ENCODE data around the gene SDHAF4. TPM values are rescaled to one million over a fixed set of nuclear protein-coding genes. Genes with fewer than 3 reads are reported as not detected.
"Not testable (repeated sequence)": the region's sequence is repeated elsewhere in the genome, so short reads cannot be mapped to it uniquely, and the experiment has no call there.

SDHAF4 gene
- total and polyA plus RNA-seq, 2 experiments from 2014 or later = 10.9 to 12.1 TPM

DNA sequence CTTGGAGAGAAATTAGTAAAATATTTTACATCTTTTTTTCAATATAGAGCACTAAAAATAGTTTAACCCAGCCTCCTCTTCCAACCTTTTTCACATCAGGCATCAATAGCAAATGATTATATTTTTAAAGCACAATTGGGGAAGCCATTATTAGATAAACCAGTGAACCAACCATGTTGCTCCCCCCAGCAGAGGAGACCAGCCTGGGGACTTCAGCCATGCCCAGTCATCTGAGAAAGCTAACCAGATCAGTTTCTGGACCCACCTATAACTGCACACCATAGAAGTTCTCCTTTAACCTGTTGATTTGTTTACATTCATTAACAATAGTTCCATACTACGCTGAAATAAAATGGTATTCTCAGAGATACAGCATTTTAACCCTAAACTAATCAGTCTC lies 13.8 kb upstream of the SDHAF4 start:
- WGBS, 2 experiments (ENCODE audit: low coverage in 1 of 2, low lambda C conversion rate in 2 of 2, missing lambda C conversion rate in 2 of 2) = 100% methylated on average over 1 of the region's 1 CpG
- in situ Hi-C loops (cut with MboI) = loop anchor here (10.0 kb wide), 1 partner anchor 132 kb away; no protein-coding TSS in a partner anchor
- Histone ChIP-seq H3K4me2 (ENCODE audit: unreplicated experiment) (no peak overlapping the region), H3K27ac (no peak overlapping the region), H3K27me3 (replicated peaks; ENCODE audit: insufficient read depth) (no peaks in the 10 kb centered on the region), H3K4me1 (ENCODE audit: insufficient read depth) (no peaks in the 10 kb centered on the region), H3K79me2 (ENCODE audit: insufficient read depth) (no peaks in the 10 kb centered on the region), H4K20me1 (ENCODE audit: insufficient read depth) (no peaks in the 10 kb centered on the region), H2AFZ (no peak overlapping the region), H3K9me3 (ENCODE audit: low read depth) (no peaks in the 10 kb centered on the region), H3K36me3 (ENCODE audit: low read depth) (no peaks in the 10 kb centered on the region), H3F3A (ENCODE audit: insufficient read depth) (no peaks in the 10 kb centered on the region), H3K9ac (no peak overlapping the region), H3K9me2 (ENCODE audit: insufficient read depth) (no peaks in the 10 kb centered on the region), H3K4me3 (no peak overlapping the region)
- DNase-seq = no peak
- TF ChIP-seq EZH2phosphoT487 (IDR thresholded peaks at IDR 0.05; ENCODE audit: insufficient read depth, low read depth) (no peak), EZH2 (IDR thresholded peaks at IDR 0.05; ENCODE audit: insufficient read depth, poor library complexity, severe bottlenecking) (no peak)

DNA sequence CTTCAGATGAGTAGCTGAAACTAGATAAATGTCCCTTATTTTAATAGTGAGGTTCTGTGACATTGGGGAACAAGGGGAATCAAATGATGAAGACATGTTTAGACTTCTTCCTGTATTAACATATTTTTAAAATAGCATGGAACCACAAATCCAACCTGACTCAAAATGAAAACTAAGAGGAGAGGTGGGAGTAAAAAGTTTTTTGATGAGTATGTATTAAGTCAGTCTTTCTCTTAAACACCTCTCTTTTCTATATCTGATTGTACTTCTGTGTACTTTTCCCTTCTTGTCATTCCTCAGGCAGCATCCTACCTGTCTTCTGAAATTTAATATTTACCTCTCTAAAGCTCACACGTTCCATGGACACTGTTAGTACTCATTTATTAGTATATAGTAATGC lies 8.7 kb upstream of the SDHAF4 start:
- Histone ChIP-seq H3K4me2 (ENCODE audit: unreplicated experiment) (no peak overlapping the region), H3K36me3 (ENCODE audit: low read depth) (no peaks in the 10 kb centered on the region), H3K27me3 (replicated peaks; ENCODE audit: insufficient read depth) (no peaks in the 10 kb centered on the region), H3K9me2 (ENCODE audit: insufficient read depth) (no peaks in the 10 kb centered on the region), H2AFZ (no peak overlapping the region), H3K9me3 (ENCODE audit: low read depth) (no peaks in the 10 kb centered on the region), H3K9ac (no peak overlapping the region), H3K4me1 (ENCODE audit: insufficient read depth) (no peaks in the 10 kb centered on the region), H3K27ac (no peak overlapping the region), H3K4me3 (no peak overlapping the region), H4K20me1 (ENCODE audit: insufficient read depth) (no peaks in the 10 kb centered on the region), H3K79me2 (ENCODE audit: insufficient read depth) (no peaks in the 10 kb centered on the region), H3F3A (ENCODE audit: insufficient read depth) (no peaks in the 10 kb centered on the region)
- in situ Hi-C loops (cut with MboI) = loop anchor here (10.0 kb wide), 1 partner anchor 127 kb away; no protein-coding TSS in a partner anchor
- 52 to 54% methylated on average over 1 of the region's 1 CpG for WGBS, 2 experiments (ENCODE audit: low coverage in 1 of 2, low lambda C conversion rate in 2 of 2, missing lambda C conversion rate in 2 of 2)
- no peak for DNase-seq
- no peak for TF ChIP-seq EZH2phosphoT487 (IDR thresholded peaks at IDR 0.05; ENCODE audit: insufficient read depth, low read depth)
- TF ChIP-seq EZH2 (IDR thresholded peaks at IDR 0.05; ENCODE audit: insufficient read depth, poor library complexity, severe bottlenecking) = no peak

DNA sequence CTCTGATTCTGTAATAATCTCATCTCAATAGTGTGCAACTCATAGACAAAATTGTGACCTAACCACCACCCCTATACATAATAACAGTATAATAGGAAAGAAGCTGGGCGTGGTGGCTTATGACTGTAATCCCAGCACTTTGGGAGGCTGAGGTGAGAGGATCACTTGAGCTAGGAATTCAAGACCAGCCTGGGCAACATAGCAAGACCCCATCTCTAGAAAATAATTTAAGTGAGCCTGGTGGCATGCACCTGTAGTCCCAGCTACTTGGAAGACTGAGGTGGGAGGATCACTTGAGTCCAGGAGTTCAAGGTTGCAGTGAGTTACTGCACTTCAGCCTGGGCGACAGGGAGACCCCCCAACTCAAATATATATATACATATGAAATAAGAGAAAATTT lies 4.3 kb upstream of the SDHAF4 start:
- H3K9me3 ChIP-seq (ENCODE audit: low read depth); H3K9me2 ChIP-seq (ENCODE audit: insufficient read depth); DNase-seq; H3K9ac ChIP-seq; H3K4me3 ChIP-seq; H3F3A ChIP-seq (ENCODE audit: insufficient read depth); H3K27me3 ChIP-seq (replicated peaks; ENCODE audit: insufficient read depth); H3K36me3 ChIP-seq (ENCODE audit: low read depth); H3K4me2 ChIP-seq (ENCODE audit: unreplicated experiment); H3K27ac ChIP-seq; H3K4me1 ChIP-seq (ENCODE audit: insufficient read depth); H2AFZ ChIP-seq; H4K20me1 ChIP-seq (ENCODE audit: insufficient read depth); in situ Hi-C loops (cut with MboI); H3K79me2 ChIP-seq (ENCODE audit: insufficient read depth): not testable (repeated sequence)
- 48 to 61% methylated on average over 2 of the region's 2 CpGs for whole genome bisulfite sequencing, 2 experiments (ENCODE audit: low coverage in 1 of 2, low lambda C conversion rate in 2 of 2, missing lambda C conversion rate in 2 of 2)

DNA sequence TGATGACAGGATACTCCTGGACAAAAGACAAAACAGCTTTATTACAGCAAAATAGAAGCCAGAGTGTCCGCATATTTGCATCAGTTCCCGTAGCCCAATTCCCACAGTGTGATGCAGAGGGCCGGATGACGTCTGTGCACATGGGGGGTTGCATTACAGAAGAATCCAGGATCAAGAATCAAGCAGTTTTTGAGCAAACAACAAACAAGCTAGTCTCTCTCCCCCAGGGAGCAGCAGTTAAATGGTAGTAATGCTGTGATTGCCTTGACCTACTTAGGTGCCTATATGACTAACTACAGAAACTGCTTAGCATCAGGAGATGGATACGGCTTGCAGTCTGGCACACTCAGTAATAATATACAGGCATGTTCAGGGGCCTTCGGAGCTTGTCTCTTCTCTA lies 3.2 kb upstream of the SDHAF4 start:
- Histone ChIP-seq H3K4me3 (no peak overlapping the region), H3K9me3 (ENCODE audit: low read depth) (no peaks in the 10 kb centered on the region), H3K79me2 (ENCODE audit: insufficient read depth) (peaks cover 18% of the 10 kb centered on the region), H3K9me2 (ENCODE audit: insufficient read depth) (no peaks in the 10 kb centered on the region), H3K36me3 (ENCODE audit: low read depth) (no peaks in the 10 kb centered on the region), H2AFZ (no peak overlapping the region), H3K4me2 (ENCODE audit: unreplicated experiment) (no peak overlapping the region), H4K20me1 (ENCODE audit: insufficient read depth) (no peaks in the 10 kb centered on the region), H3K9ac (no peak overlapping the region), H3K4me1 (ENCODE audit: insufficient read depth) (0 out of 2 replicates have a peak, but pooled peaks cover 9% of the 10 kb centered on the region), H3F3A (ENCODE audit: insufficient read depth) (no peaks in the 10 kb centered on the region), H3K27ac (no peak overlapping the region), H3K27me3 (replicated peaks; ENCODE audit: insufficient read depth) (no peaks in the 10 kb centered on the region)
- in situ Hi-C loops (cut with MboI) = no loop called here
- DNase-seq = peak; percentile 50
- WGBS, 2 experiments (ENCODE audit: low coverage in 1 of 2, low lambda C conversion rate in 2 of 2, missing lambda C conversion rate in 2 of 2) = 43% methylated on average over 6 of the region's 6 CpGs
- no peak for TF ChIP-seq EZH2phosphoT487 (IDR thresholded peaks at IDR 0.05; ENCODE audit: insufficient read depth, low read depth)
- TF ChIP-seq EZH2 (IDR thresholded peaks at IDR 0.05; ENCODE audit: insufficient read depth, poor library complexity, severe bottlenecking) = no peak

DNA sequence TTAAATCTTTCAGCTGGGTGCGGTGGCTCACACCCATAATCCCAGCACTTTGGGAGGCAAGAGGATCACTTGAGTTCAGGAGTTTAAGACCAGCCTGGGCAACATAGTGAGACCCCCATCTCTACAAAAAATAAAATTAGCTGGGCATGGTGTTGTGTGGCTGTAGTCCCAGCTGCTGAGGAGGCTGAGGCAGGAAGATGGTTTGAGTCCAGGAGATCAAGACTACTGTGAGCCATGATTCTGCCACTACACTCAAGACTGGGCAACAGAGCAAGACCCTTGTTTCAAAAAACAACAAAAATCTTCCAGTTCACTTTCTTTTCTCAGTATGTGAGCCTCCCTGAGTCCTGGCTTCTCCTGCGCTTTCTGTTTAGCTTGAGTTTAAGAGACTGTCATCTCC lies 7.9 kb downstream of the SDHAF4 start:
- Histone ChIP-seq H3F3A (ENCODE audit: insufficient read depth) (no peaks in the 10 kb centered on the region), H3K4me3 (no peak overlapping the region), H3K9ac (no peak overlapping the region), H2AFZ (no peak overlapping the region), H3K27ac (no peak overlapping the region), H3K9me3 (ENCODE audit: low read depth) (no peaks in the 10 kb centered on the region), H3K79me2 (ENCODE audit: insufficient read depth) (0 out of 2 replicates have a peak, but pooled peaks cover 4% of the 10 kb centered on the region), H3K4me1 (ENCODE audit: insufficient read depth) (no peaks in the 10 kb centered on the region), H3K4me2 (ENCODE audit: unreplicated experiment) (no peak overlapping the region), H3K27me3 (replicated peaks; ENCODE audit: insufficient read depth) (no peaks in the 10 kb centered on the region), H3K36me3 (ENCODE audit: low read depth) (no peaks in the 10 kb centered on the region), H3K9me2 (ENCODE audit: insufficient read depth) (no peaks in the 10 kb centered on the region), H4K20me1 (ENCODE audit: insufficient read depth) (no peaks in the 10 kb centered on the region)
- in situ Hi-C loops (cut with MboI) = no loop called here
- TF ChIP-seq EZH2phosphoT487 (IDR thresholded peaks at IDR 0.05; ENCODE audit: insufficient read depth, low read depth) (no peak), EZH2 (IDR thresholded peaks at IDR 0.05; ENCODE audit: insufficient read depth, poor library complexity, severe bottlenecking) (no peak)
- no peak for DNase-seq
- 98 to 100% methylated on average over 2 of the region's 2 CpGs for WGBS, 2 experiments (ENCODE audit: low coverage in 1 of 2, low lambda C conversion rate in 2 of 2, missing lambda C conversion rate in 2 of 2)
